Transverse colon (tissue), 4 donors: ENCODE data around the gene DESI1.
"Not testable (repeated sequence)": the region's sequence is repeated elsewhere in the genome, so short reads cannot be mapped to it uniquely, and the experiment has no call there.

Experiments used
- POLR2A ChIP-seq: fragments of 450-650 bp; IDR thresholded peaks from one replicate; pipeline ENCODE4 v1.6.1; 2016; ENCODE audit warnings: antibody characterized with exemption, mild to moderate bottlenecking, moderate library complexity
- POLR2AphosphoS5 ChIP-seq, 3 donors: sonication (generic); formaldehyde crosslinking; IDR thresholded peaks; one replicate each; pipeline ENCODE4 v1.6.1; 2016; ENCODE audit warnings: antibody characterized with exemption in 3 of 3
- TF ChIP-seq, protein P1 (sequence below), 5 experiments: fragments of 200-600 bp in 3 of 5; fragments of 450-650 bp in 2 of 5; sonication (generic) in 3 of 5; IDR thresholded peaks; 1 replicate in 2 of 5; 2 replicates in 3 of 5; pipeline ENCODE4 v1.5.1; 2016 to 2017; ENCODE audit warnings: antibody characterized with exemption in 5 of 5, inconsistent platforms in 3 of 5, mild to moderate bottlenecking in 2 of 5, moderate library complexity in 1 of 5

DNA sequence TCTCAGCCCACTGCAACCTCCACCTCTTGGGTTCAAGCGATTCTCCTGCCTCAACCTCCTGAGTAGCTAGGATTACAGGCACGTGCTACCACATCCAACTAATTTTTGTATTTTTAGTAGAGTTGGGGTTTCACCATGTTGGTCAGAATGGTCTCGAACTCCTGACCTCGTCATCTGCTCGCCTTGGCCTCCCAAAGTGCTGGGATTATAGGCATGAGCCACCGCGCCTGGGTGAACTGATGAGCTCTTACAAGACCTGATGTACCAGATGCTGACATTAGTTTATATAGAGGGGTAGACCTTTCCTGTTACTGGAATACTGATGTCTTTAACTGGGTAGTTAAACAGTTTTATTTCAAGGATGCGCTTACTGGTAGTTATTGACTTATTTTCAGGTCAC is 13.8 kb upstream of the DESI1 start:
- TF ChIP-seq POLR2A; POLR2AphosphoS5 (IDR thresholded peaks at IDR 0.05): not testable (repeated sequence)
- TF ChIP-seq, protein P1, sequence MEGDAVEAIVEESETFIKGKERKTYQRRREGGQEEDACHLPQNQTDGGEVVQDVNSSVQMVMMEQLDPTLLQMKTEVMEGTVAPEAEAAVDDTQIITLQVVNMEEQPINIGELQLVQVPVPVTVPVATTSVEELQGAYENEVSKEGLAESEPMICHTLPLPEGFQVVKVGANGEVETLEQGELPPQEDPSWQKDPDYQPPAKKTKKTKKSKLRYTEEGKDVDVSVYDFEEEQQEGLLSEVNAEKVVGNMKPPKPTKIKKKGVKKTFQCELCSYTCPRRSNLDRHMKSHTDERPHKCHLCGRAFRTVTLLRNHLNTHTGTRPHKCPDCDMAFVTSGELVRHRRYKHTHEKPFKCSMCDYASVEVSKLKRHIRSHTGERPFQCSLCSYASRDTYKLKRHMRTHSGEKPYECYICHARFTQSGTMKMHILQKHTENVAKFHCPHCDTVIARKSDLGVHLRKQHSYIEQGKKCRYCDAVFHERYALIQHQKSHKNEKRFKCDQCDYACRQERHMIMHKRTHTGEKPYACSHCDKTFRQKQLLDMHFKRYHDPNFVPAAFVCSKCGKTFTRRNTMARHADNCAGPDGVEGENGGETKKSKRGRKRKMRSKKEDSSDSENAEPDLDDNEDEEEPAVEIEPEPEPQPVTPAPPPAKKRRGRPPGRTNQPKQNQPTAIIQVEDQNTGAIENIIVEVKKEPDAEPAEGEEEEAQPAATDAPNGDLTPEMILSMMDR (IDR thresholded peaks at IDR 0.05) = not testable (repeated sequence)
